K562 (cell line): Measurements from ENCODE around the gene ITPR1. TPM values are rescaled to one million over a fixed set of nuclear protein-coding genes. Genes with fewer than 3 reads are reported as not detected.

Source experiments
- ATF4 ChIP-seq: fragments of 450-650 bp; formaldehyde crosslinking; IDR thresholded peaks from 2 replicates; pipeline ENCODE4 v1.4.0; 2022; ENCODE audit warnings: mild to moderate bottlenecking, moderate library complexity
- CEBPG ChIP-seq, 3 experiments: fragments of 200-800 bp in 1 of 3; sonication (Bioruptor generic) in 1 of 3; sonication (generic) in 1 of 3; formaldehyde crosslinking in 1 of 3; IDR thresholded peaks in 2 of 3; conservative IDR thresholded peaks in 1 of 3; 2 replicates each; pipeline versions ENCODE4 v1.6.1 to v1.8.0; 2016 to 2022; ENCODE audit warnings: missing compliant biosample characterization in 2 of 3, missing genetic modification characterization in 2 of 3, mild to moderate bottlenecking in 1 of 3, missing genetic modification reagents in 1 of 3
- GTF2A2 ChIP-seq: IDR thresholded peaks from 2 replicates; pipeline ENCODE4 v1.6.1; 2016; ENCODE audit warnings: mild to moderate bottlenecking, missing genetic modification characterization, missing compliant biosample characterization
- REST ChIP-seq, 2 experiments: fragments of 450-650 bp; formaldehyde crosslinking in 1 of 2; IDR thresholded peaks; 2 replicates each; pipeline versions ENCODE4 v1.4.0 to v1.6.1; 2014 to 2020; ENCODE audit warnings: mild to moderate bottlenecking in 2 of 2, borderline replicate concordance in 1 of 2, low read depth in 1 of 2
- TAL1 ChIP-seq: fragments of 450-650 bp; IDR thresholded peaks from 2 replicates; pipeline ENCODE4 v1.6.1; 2016; ENCODE audit warnings: mild to moderate bottlenecking
- ZNF232 ChIP-seq: sonication (generic); formaldehyde crosslinking; IDR thresholded peaks from 2 replicates; pipeline ENCODE4 v1.8.0; 2022; ENCODE audit warnings: mild to moderate bottlenecking, missing genetic modification reagents
- ZNF324 ChIP-seq: fragments of 250-450 bp; sonication (Bioruptor Pico); IDR thresholded peaks from 2 replicates; pipeline ENCODE4 v1.4.0; 2020; ENCODE audit warnings: mild to moderate bottlenecking
- ZNF75A ChIP-seq: fragments of 450-650 bp; formaldehyde crosslinking; IDR thresholded peaks from 2 replicates; pipeline ENCODE4 v1.4.0; 2020; ENCODE audit warnings: mild to moderate bottlenecking
- polyA plus RNA-seq, 8 experiments: library from polyadenylated mRNA; depleted of rRNA in 4 of 8; stranded (reverse) in 5 of 8; unstranded in 3 of 8; fragments of >200 nt; fragmentation: Nextera tagmentation in 2 of 8; fragmentation: Illumina TruSeq in 1 of 8; extraction: Ambion mirVana in 2 of 8; extraction: Trizol in 1 of 8; gene quantifications; 2 replicates each; pipeline versions ENCODE4 v1.2.1 to v1.2.3, GENCODE V29; 2011 to 2014; ENCODE audit warnings: inconsistent platforms in 1 of 8, missing spikeins in 1 of 8
- total RNA-seq, 7 experiments: library from RNA; depleted of rRNA in 6 of 7; stranded (reverse); fragments of >200 nt in 6 of 7; fragmentation: Illumina TruSeq in 2 of 7; extraction: Trizol in 2 of 7; gene quantifications; 2 replicates each; pipeline versions ENCODE4 v1.2.1 to v1.2.3, GENCODE V29; 2011 to 2021; ENCODE audit warnings: low replicate concordance in 1 of 7
- TF ChIP-seq, protein P1 (sequence below): fragments of 200-800 bp; sonication (Bioruptor generic); IDR thresholded peaks from 2 replicates; pipeline ENCODE4 v1.6.1; 2017; ENCODE audit warnings: missing genetic modification characterization, missing compliant biosample characterization
- TF ChIP-seq, protein P2 (sequence below), 3 experiments: IDR thresholded peaks in 2 of 3; conservative IDR thresholded peaks in 1 of 3; 2 replicates each; pipeline ENCODE4 v1.5.1; 2011 to 2012; ENCODE audit warnings: low read length in 3 of 3, mild to moderate bottlenecking in 3 of 3, control low read depth in 2 of 3, improper control_type of control experiment in 1 of 3, inconsistent platforms in 1 of 3, low read depth in 1 of 3, mixed read lengths in 1 of 3, moderate library complexity in 1 of 3; ENCODE audit not compliant: insufficient read depth in 2 of 3

Gene ITPR1
- total and polyA plus RNA-seq, 9 of the 15 experiments (the other 6 are each of a cell fraction or from before 2014, with no cell fraction given) = 22.4 to 40.0 (median 27.4) TPM

GRCh38 chr3:4741404-4742307 lies 248.5 kb downstream of the ITPR1 start (continued):
- peak; percentile 27; the same call in 1 of the 2 replicates for TF ChIP-seq ATF4 (CRISPR knock-in tag)
- TF ChIP-seq ZNF324 (CRISPR knock-in tag) = peak; percentile 59; the same call in 1 of the 2 replicates
- TF ChIP-seq CEBPG (CRISPR knock-in tag; IDR thresholded peaks at IDR 0.05) = no peak; the same call in 1 of the 2 replicates
- TF ChIP-seq CEBPG (tag; conservative IDR thresholded peaks at IDR 0.05 in 1 of 2, IDR thresholded peaks at IDR 0.05 in 1 of 2) = peak in 1 of 2 experiments; percentile 41; a peak in 3 of 4 replicates
- peak; percentile 70; the same call in 1 of the 2 replicates for TF ChIP-seq ZNF75A (CRISPR knock-in tag)
- no peak for TF ChIP-seq REST (IDR thresholded peaks at IDR 0.05; ENCODE audit: borderline replicate concordance)
- no peak for TF ChIP-seq REST (CRISPR knock-in tag; IDR thresholded peaks at IDR 0.05; ENCODE audit: low read depth)
- TF ChIP-seq, protein P1, sequence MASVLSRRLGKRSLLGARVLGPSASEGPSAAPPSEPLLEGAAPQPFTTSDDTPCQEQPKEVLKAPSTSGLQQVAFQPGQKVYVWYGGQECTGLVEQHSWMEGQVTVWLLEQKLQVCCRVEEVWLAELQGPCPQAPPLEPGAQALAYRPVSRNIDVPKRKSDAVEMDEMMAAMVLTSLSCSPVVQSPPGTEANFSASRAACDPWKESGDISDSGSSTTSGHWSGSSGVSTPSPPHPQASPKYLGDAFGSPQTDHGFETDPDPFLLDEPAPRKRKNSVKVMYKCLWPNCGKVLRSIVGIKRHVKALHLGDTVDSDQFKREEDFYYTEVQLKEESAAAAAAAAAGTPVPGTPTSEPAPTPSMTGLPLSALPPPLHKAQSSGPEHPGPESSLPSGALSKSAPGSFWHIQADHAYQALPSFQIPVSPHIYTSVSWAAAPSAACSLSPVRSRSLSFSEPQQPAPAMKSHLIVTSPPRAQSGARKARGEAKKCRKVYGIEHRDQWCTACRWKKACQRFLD = peak; percentile 92
- TF ChIP-seq GTF2A2 = peak; percentile 77
- TF ChIP-seq ZNF232 (CRISPR knock-in tag) = no peak
- TF ChIP-seq, protein P2, sequence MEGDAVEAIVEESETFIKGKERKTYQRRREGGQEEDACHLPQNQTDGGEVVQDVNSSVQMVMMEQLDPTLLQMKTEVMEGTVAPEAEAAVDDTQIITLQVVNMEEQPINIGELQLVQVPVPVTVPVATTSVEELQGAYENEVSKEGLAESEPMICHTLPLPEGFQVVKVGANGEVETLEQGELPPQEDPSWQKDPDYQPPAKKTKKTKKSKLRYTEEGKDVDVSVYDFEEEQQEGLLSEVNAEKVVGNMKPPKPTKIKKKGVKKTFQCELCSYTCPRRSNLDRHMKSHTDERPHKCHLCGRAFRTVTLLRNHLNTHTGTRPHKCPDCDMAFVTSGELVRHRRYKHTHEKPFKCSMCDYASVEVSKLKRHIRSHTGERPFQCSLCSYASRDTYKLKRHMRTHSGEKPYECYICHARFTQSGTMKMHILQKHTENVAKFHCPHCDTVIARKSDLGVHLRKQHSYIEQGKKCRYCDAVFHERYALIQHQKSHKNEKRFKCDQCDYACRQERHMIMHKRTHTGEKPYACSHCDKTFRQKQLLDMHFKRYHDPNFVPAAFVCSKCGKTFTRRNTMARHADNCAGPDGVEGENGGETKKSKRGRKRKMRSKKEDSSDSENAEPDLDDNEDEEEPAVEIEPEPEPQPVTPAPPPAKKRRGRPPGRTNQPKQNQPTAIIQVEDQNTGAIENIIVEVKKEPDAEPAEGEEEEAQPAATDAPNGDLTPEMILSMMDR (IDR thresholded peaks at IDR 0.05 in 2 of 3, conservative IDR thresholded peaks at IDR 0.05 in 1 of 3; ENCODE audit: insufficient read depth in 2 of 3, low read depth in 1 of 3, low read length in 3 of 3) = peak in 1 of 3 experiments; percentile 17; a peak in 1 of 6 replicates
- TF ChIP-seq TAL1 = peak; percentile 65
